HG03565 (cell line): ENCODE results near the gene TRRAP.
A peak's percentile ranks its signal among the peaks of the same experiment; 100 is the strongest.
"Not testable (repeated sequence)": the region's sequence is repeated elsewhere in the genome, so short reads cannot be mapped to it uniquely, and the experiment has no call there.

Experiments used
- ATAC-seq: cut with Tn5 transposase; IDR thresholded peaks from one replicate; pipeline ENCODE4 v1.9.1; 2021; ENCODE audit warnings: mild to moderate bottlenecking, moderate library complexity; ENCODE audit not compliant: unreplicated experiment

Gene TRRAP

GRCh38 chr7:98866351-98866750 is 12.0 kb upstream of the TRRAP start:
- ATAC-seq, result no peak

- no peak for ATAC-seq
Observed at GRCh38 chr7:98866765-98867164, 11.6 kb upstream of the TRRAP start.

- ATAC-seq, result no peak
Observed at GRCh38 chr7:98868450-98868849, 9.9 kb upstream of the TRRAP start.

- ATAC-seq, result no peak
Observed at GRCh38 chr7:98869027-98869596, 9.2 kb upstream of the TRRAP start.

- no peak for ATAC-seq
Observed at GRCh38 chr7:98869597-98870120, 8.7 kb upstream of the TRRAP start, which contains the start of gene TMEM130. TSS of gene TMEM130 (minus strand) at chr7:98870014. CDS start at chr7:98869861, 153 bp downstream.

- ATAC-seq, result no peak
Observed at GRCh38 chr7:98870121-98870651, 8.1 kb upstream of the TRRAP start.

- no peak for ATAC-seq
Observed at GRCh38 chr7:98870807-98871491, 7.4 kb upstream of the TRRAP start.

- ATAC-seq, result no peak
Observed at GRCh38 chr7:98872328-98872924, 5.9 kb upstream of the TRRAP start.

- ATAC-seq, result not testable (repeated sequence)
Observed at GRCh38 chr7:98873610-98874009, 4.7 kb upstream of the TRRAP start.

- ATAC-seq, result no peak
Observed at GRCh38 chr7:98874942-98875341, 3.4 kb upstream of the TRRAP start.

- ATAC-seq, result no peak
Observed at GRCh38 chr7:98875501-98875900, 2.8 kb upstream of the TRRAP start.

GRCh38 chr7:98877146-98877545 is 1.2 kb upstream of the TRRAP start:
- no peak for ATAC-seq

- ATAC-seq, result no peak
Observed at GRCh38 chr7:98877692-98878364, 504 bp upstream of the TRRAP start.

GRCh38 chr7:98879198-98879978 is 1.1 kb downstream of the TRRAP start:
- ATAC-seq, result peak; percentile 77

GRCh38 chr7:98879979-98880315 is 1.6 kb downstream of the TRRAP start:
- ATAC-seq, result no peak

- ATAC-seq, result no peak
Observed at GRCh38 chr7:98880485-98880884, 2.2 kb downstream of the TRRAP start.

GRCh38 chr7:98881561-98882315 is 3.4 kb downstream of the TRRAP start:
- ATAC-seq, result no peak

GRCh38 chr7:98884416-98884815 is 6.1 kb downstream of the TRRAP start:
- ATAC-seq, result no peak

GRCh38 chr7:98887038-98887437 is 8.7 kb downstream of the TRRAP start:
- ATAC-seq, result no peak

GRCh38 chr7:98892609-98893008 is 14.3 kb downstream of the TRRAP start:
- no peak for ATAC-seq
